GM23248 (cell line): ENCODE measurements around the gene ADISSP. TPM values are rescaled to one million over a fixed set of nuclear protein-coding genes. Genes with fewer than 3 reads are reported as not detected.

Source experiments
- DNase-seq: peaks from one replicate; pipeline ENCODE4 v3.0.0-alpha.2; 2015
- H2AFZ ChIP-seq: fragments of 200-600 bp; sonication (generic); 2 replicates; pipeline ENCODE4 v1.6.1; 2016; ENCODE audit warnings: antibody characterized with exemption
- H3F3A ChIP-seq: fragments of 200-600 bp; sonication (generic); 2 replicates; pipeline ENCODE4 v1.6.1; 2016; ENCODE audit warnings: mild to moderate bottlenecking, antibody characterized with exemption, mixed run types; ENCODE audit not compliant: insufficient read depth
- H3K27ac ChIP-seq: fragments of 200-600 bp; sonication (generic); 2 replicates; pipeline ENCODE4 v1.5.1; 2016; ENCODE audit warnings: mild to moderate bottlenecking
- H3K27me3 ChIP-seq: fragments of 200-600 bp; sonication (generic); replicated peaks from 2 replicates; pipeline ENCODE4 v1.6.1; 2016; ENCODE audit warnings: mild to moderate bottlenecking; ENCODE audit not compliant: insufficient read depth
- H3K36me3 ChIP-seq: fragments of 200-600 bp; sonication (generic); 2 replicates; pipeline ENCODE4 v1.6.1; 2016; ENCODE audit warnings: low read depth, mild to moderate bottlenecking
- H3K4me1 ChIP-seq: fragments of 200-600 bp; sonication (generic); 2 replicates; pipeline ENCODE4 v1.6.1; 2016; ENCODE audit warnings: mild to moderate bottlenecking; ENCODE audit not compliant: insufficient read depth
- H3K4me2 ChIP-seq: fragments of 200-600 bp; sonication (generic); one replicate; pipeline ENCODE4 v1.6.1; 2016; ENCODE audit warnings: mild to moderate bottlenecking; ENCODE audit not compliant: unreplicated experiment
- H3K4me3 ChIP-seq: fragments of 200-600 bp; sonication (generic); 2 replicates; pipeline ENCODE4 v1.5.1; 2016; ENCODE audit warnings: mild to moderate bottlenecking
- H3K79me2 ChIP-seq: fragments of 200-600 bp; sonication (generic); 2 replicates; pipeline ENCODE4 v1.6.1; 2016; ENCODE audit warnings: mild to moderate bottlenecking; ENCODE audit not compliant: insufficient read depth
- H3K9ac ChIP-seq: fragments of 200-600 bp; sonication (generic); 2 replicates; pipeline ENCODE4 v1.6.1; 2016; ENCODE audit warnings: mild to moderate bottlenecking
- H3K9me2 ChIP-seq: fragments of 200-600 bp; sonication (generic); 2 replicates; pipeline ENCODE4 v1.6.1; 2016; ENCODE audit warnings: mixed run types, mild to moderate bottlenecking, moderate library complexity; ENCODE audit not compliant: insufficient read depth
- H3K9me3 ChIP-seq: fragments of 200-600 bp; sonication (generic); one replicate; pipeline ENCODE4 v1.6.1; 2017; ENCODE audit warnings: low read depth
- H4K20me1 ChIP-seq: fragments of 200-600 bp; sonication (generic); 2 replicates; pipeline ENCODE4 v1.6.0; 2016; ENCODE audit not compliant: insufficient read depth
- EZH2 ChIP-seq: fragments of 200-600 bp; sonication (generic); IDR thresholded peaks from 2 replicates; pipeline ENCODE4 v1.6.1; 2018; ENCODE audit warnings: antibody characterized with exemption, mild to moderate bottlenecking; ENCODE audit not compliant: insufficient read depth, poor library complexity, severe bottlenecking
- EZH2phosphoT487 ChIP-seq: fragments of 200-600 bp; sonication (generic); IDR thresholded peaks from 2 replicates; pipeline ENCODE4 v1.6.1; 2018; ENCODE audit warnings: antibody characterized with exemption, moderate library complexity, mild to moderate bottlenecking, low read depth; ENCODE audit not compliant: insufficient read depth
- WGBS, 2 experiments: methylation state at CpG; one replicate each; pipeline ENCODE4 v1.1.6; 2015 to 2017; ENCODE audit warnings: low lambda C conversion rate in 2 of 2, low coverage in 1 of 2; ENCODE audit errors: missing lambda C conversion rate in 2 of 2; 5-methylcytosine and 5-hydroxymethylcytosine counted together
- in situ Hi-C: fragments of 300-500 bp; cut with MboI; formaldehyde crosslinking; loops from 2 replicates; pipeline ENCODE4 v1.15.0; 2020
- polyA plus RNA-seq: library from polyadenylated mRNA; unstranded; fragments of >200 nt; fragmentation: Nextera tagmentation; extraction: Ambion mirVana; gene quantifications from 2 replicates; pipeline ENCODE4 v1.2.1, GENCODE V29; 2016
- total RNA-seq: library from RNA; depleted of rRNA; stranded (reverse); fragments of >200 nt; shearing (Covaris generic); gene quantifications from 2 replicates; pipeline ENCODE4 v1.2.3, GENCODE V29; 2014

Gene ADISSP
- total and polyA plus RNA-seq, 2 experiments from 2014 or later, result 44.9 to 65.4 TPM

DNA sequence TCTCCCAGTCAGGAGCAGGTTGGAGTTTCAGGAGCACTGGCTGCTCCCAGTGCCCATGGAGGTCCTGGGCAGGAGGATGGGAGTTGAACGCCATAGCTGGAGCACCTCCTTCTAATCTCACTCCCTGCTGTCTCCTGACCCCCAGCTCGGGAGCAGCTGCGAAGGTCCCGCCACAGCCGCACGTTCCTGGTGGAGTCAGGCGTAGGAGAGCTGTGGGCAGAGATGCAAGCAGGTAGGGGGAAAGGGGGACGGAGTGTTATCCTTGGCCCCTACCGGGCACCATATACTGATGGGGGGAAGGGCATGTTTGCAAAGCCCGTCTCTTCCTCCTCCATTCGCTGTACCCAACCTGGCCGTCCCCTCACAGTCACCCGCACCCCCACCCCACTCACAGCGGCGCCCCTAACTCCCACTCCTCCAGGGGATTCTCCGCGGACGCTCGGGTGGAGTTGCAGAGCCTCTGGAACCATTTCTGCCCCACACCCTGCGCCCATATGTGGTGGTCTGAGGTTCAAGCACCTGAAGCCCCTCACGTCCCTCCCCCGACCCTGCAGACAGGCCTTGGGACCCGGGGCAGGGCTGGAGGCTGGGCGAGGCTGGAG lies 18.4 kb downstream of the ADISSP start:
- no peak overlapping the region for H2AFZ ChIP-seq
- no peaks in the 10 kb centered on the region for H3F3A ChIP-seq
- H3K9me2 ChIP-seq, result no peaks in the 10 kb centered on the region
- TF ChIP-seq EZH2phosphoT487, result no peak
- TF ChIP-seq EZH2, result no peak
- H3K36me3 ChIP-seq, result no peaks in the 10 kb centered on the region
- DNase-seq, result no peak
- no peak overlapping the region for H3K27ac ChIP-seq
- no peak overlapping the region for H3K4me3 ChIP-seq
- no peak overlapping the region for H3K4me2 ChIP-seq
- no peaks in the 10 kb centered on the region for H3K27me3 ChIP-seq
- H3K79me2 ChIP-seq, result no peaks in the 10 kb centered on the region
- WGBS, 2 experiments, result 89 to 92% methylated on average over 17 to 24 of the region's 24 CpGs
- no peaks in the 10 kb centered on the region for H3K4me1 ChIP-seq
- in situ Hi-C loops, result no loop called here
- H3K9me3 ChIP-seq, result no peaks in the 10 kb centered on the region
- H3K9ac ChIP-seq, result no peak overlapping the region
- H4K20me1 ChIP-seq, result no peaks in the 10 kb centered on the region

DNA sequence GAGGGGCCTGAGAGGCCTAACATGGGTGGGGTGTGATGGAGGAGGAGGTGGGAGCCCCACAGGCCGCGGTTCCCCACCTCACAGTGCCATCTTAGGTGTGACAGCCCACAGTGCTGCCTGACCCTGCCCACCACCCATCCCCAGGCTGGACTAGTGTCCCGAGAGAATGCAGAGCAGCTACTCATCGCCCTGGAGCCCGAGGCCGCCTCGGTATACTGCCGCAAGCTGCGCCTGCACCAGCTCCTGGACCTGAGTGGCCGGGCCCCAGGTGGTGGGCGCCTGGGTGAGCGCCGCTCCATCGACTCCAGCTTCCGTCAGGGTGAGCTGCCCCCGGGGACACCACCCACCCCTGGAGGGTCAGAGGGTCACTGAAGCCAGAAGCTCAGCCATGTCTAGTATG lies 19.5 kb downstream of the ADISSP start:
- H3K4me3 ChIP-seq, result no peak overlapping the region
- H3K27me3 ChIP-seq, result no peaks in the 10 kb centered on the region
- no peaks in the 10 kb centered on the region for H4K20me1 ChIP-seq
- WGBS, 2 experiments, result 86 to 91% methylated on average over 16 of the region's 16 CpGs
- no peak overlapping the region for H3K4me2 ChIP-seq
- TF ChIP-seq EZH2 (no peak), EZH2phosphoT487 (no peak)
- in situ Hi-C loops, result no loop called here
- H3K4me1 ChIP-seq, result no peaks in the 10 kb centered on the region
- H3F3A ChIP-seq, result no peaks in the 10 kb centered on the region
- no peak overlapping the region for H3K27ac ChIP-seq
- H2AFZ ChIP-seq, result no peak overlapping the region
- DNase-seq, result no peak
- no peak overlapping the region for H3K9ac ChIP-seq
- H3K9me2 ChIP-seq, result no peaks in the 10 kb centered on the region
- H3K36me3 ChIP-seq, result no peaks in the 10 kb centered on the region
- H3K79me2 ChIP-seq, result no peaks in the 10 kb centered on the region
- H3K9me3 ChIP-seq, result no peaks in the 10 kb centered on the region

DNA sequence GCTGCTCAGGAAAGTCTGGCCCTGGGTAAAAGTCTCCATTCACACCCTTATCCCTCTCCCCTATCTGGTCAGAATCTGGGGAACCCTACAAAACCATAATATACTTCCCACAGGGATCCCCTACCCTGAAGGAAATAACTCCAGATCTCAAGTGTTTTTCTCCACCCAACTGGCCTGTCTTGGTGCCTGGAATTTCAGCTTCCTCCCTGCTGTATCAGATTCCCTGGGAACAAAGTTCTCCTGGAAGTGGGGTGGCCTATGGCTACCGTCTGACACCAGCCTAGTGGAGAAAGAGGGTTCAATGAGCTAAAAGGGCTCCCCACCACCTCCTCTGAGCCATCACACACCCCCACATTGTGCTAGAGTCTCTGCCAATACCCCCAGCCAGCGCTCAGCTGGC lies 20.1 kb downstream of the ADISSP start:
- no peaks in the 10 kb centered on the region for H3K9me2 ChIP-seq
- TF ChIP-seq EZH2phosphoT487, result no peak
- TF ChIP-seq EZH2, result no peak
- H3K27ac ChIP-seq, result no peak overlapping the region
- H3K79me2 ChIP-seq, result no peaks in the 10 kb centered on the region
- no peak overlapping the region for H3K4me3 ChIP-seq
- no peak overlapping the region for H2AFZ ChIP-seq
- DNase-seq, result no peak
- no peak overlapping the region for H3K9ac ChIP-seq
- no peak overlapping the region for H3K4me2 ChIP-seq
- no peaks in the 10 kb centered on the region for H3K4me1 ChIP-seq
- H4K20me1 ChIP-seq, result no peaks in the 10 kb centered on the region
- no peaks in the 10 kb centered on the region for H3K27me3 ChIP-seq
- no peaks in the 10 kb centered on the region for H3K36me3 ChIP-seq
- no peaks in the 10 kb centered on the region for H3F3A ChIP-seq
- no peaks in the 10 kb centered on the region for H3K9me3 ChIP-seq
- 96 to 98% methylated on average over 2 of the region's 2 CpGs for WGBS, 2 experiments
- in situ Hi-C loops, result no loop called here

DNA sequence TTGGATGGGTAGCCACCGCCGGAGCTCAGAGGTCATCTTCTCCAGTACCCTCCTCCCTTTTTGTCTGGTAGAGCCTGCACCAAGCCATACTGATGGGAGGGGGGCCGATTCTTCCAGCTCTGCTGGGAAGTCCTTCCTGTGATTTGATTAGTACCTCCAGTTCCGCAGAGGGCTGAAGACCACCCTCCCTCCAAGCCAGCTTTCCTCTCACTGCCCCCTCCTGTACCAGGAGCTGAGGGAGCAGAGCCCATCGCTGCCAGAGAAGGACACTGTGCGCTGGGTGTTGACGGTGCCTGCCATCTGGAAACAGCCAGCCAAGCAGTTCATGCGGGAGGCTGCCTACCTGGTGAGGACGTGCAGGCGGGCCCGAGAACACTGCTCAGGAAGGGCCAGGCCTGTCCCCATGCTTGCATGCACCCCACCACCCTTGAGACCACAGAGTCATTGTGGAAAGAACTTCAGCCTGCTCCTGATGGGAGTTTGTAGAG lies 21.8 kb downstream of the ADISSP start:
- Histone ChIP-seq H3K4me1 (no peaks in the 10 kb centered on the region), H3K79me2 (no peaks in the 10 kb centered on the region), H3K36me3 (no peaks in the 10 kb centered on the region), H3K27me3 (no peaks in the 10 kb centered on the region), H3K9me3 (no peaks in the 10 kb centered on the region), H3K4me2 (no peak overlapping the region), H3K9me2 (no peaks in the 10 kb centered on the region), H3F3A (no peaks in the 10 kb centered on the region), H3K4me3 (no peak overlapping the region), H4K20me1 (no peaks in the 10 kb centered on the region), H3K9ac (no peak overlapping the region), H2AFZ (no peak overlapping the region), H3K27ac (no peak overlapping the region)
- TF ChIP-seq EZH2phosphoT487 (no peak), EZH2 (no peak)
- WGBS, 2 experiments, result 86 to 89% methylated on average over 11 of the region's 11 CpGs
- DNase-seq, result no peak
- in situ Hi-C loops, result no loop called here
